K562 (cell line): ENCODE results near the gene CCDC71L. TPM values are rescaled to one million over a fixed set of nuclear protein-coding genes. Genes with fewer than 3 reads are reported as not detected.

Experiments used
- CREB3 ChIP-seq: fragments of 450-650 bp; conservative IDR thresholded peaks from 2 replicates; pipeline ENCODE4 v1.6.1; 2016; ENCODE audit warnings: missing genetic modification characterization, low read depth, mild to moderate bottlenecking, missing compliant biosample characterization, moderate library complexity
- ELF2 ChIP-seq: fragments of 250-450 bp; sonication (Bioruptor Pico); IDR thresholded peaks from 2 replicates; pipeline ENCODE4 v1.5.0; 2021; ENCODE audit warnings: mild to moderate bottlenecking
- JUND ChIP-seq, 2 experiments: IDR thresholded peaks; 2 replicates in 1 of 2; 3 replicates in 1 of 2; pipeline ENCODE4 v1.6.1; 2011; ENCODE audit warnings: borderline replicate concordance in 2 of 2, low read depth in 2 of 2, low read length in 2 of 2, improper control_type of control experiment in 1 of 2, missing biosample characterization in 1 of 2, missing genetic modification characterization in 1 of 2, missing genetic modification reagents in 1 of 2
- MBD2 ChIP-seq: sonication (generic); IDR thresholded peaks from 2 replicates; pipeline ENCODE4 v1.6.1; 2016; ENCODE audit warnings: low read depth, borderline replicate concordance
- NFYB ChIP-seq: IDR thresholded peaks from 2 replicates; pipeline ENCODE4 v1.6.1; 2011; ENCODE audit warnings: mild to moderate bottlenecking, moderate library complexity; ENCODE audit not compliant: insufficient read length; ENCODE audit errors: extremely low read depth
- NR2C1 ChIP-seq, 2 experiments: fragments of 450-650 bp; IDR thresholded peaks; 2 replicates each; pipeline ENCODE4 v1.6.1; 2017; ENCODE audit warnings: mild to moderate bottlenecking in 2 of 2, antibody characterized with exemption in 1 of 2, inconsistent platforms in 1 of 2, missing compliant biosample characterization in 1 of 2, missing genetic modification characterization in 1 of 2
- SMARCA4 ChIP-seq: fragments of 450-650 bp; IDR thresholded peaks from 2 replicates; pipeline ENCODE4 v1.6.1; 2016
- SRSF1 ChIP-seq: fragments of 200-400 bp; formaldehyde crosslinking; IDR thresholded peaks from 2 replicates; pipeline ENCODE4 v1.6.1; 2017; ENCODE audit warnings: mild to moderate bottlenecking, low read depth, low read length, moderate library complexity
- U2AF1 ChIP-seq: fragments of 200-400 bp; formaldehyde crosslinking; optimal IDR thresholded peaks from 2 replicates; pipeline ENCODE3; 2017; ENCODE audit warnings: mild to moderate bottlenecking, low read depth, low read length, moderate library complexity
- ZNF197 ChIP-seq: fragments of 200-800 bp; sonication (Bioruptor generic); IDR thresholded peaks from 2 replicates; pipeline ENCODE4 v1.6.1; 2016; ENCODE audit warnings: low read depth, missing genetic modification characterization, missing compliant biosample characterization
- ZNF239 ChIP-seq: fragments of 250-450 bp; sonication (Bioruptor Pico); IDR thresholded peaks from 2 replicates; pipeline ENCODE4 v1.4.0; 2020; ENCODE audit warnings: mild to moderate bottlenecking
- ZNF274 ChIP-seq: IDR thresholded peaks from 2 replicates; pipeline ENCODE4 v1.6.1; 2011; ENCODE audit warnings: low read depth, mild to moderate bottlenecking, low read length, moderate library complexity, borderline replicate concordance
- polyA plus RNA-seq, 8 experiments: library from polyadenylated mRNA; depleted of rRNA in 4 of 8; stranded (reverse) in 5 of 8; unstranded in 3 of 8; fragments of >200 nt; fragmentation: Nextera tagmentation in 2 of 8; fragmentation: Illumina TruSeq in 1 of 8; extraction: Ambion mirVana in 2 of 8; extraction: Trizol in 1 of 8; gene quantifications; 2 replicates each; pipeline versions ENCODE4 v1.2.1 to v1.2.3, GENCODE V29; 2011 to 2014; ENCODE audit warnings: inconsistent platforms in 1 of 8, missing spikeins in 1 of 8
- total RNA-seq, 7 experiments: library from RNA; depleted of rRNA in 6 of 7; stranded (reverse); fragments of >200 nt in 6 of 7; fragmentation: Illumina TruSeq in 2 of 7; extraction: Trizol in 2 of 7; gene quantifications; 2 replicates each; pipeline versions ENCODE4 v1.2.1 to v1.2.3, GENCODE V29; 2011 to 2021; ENCODE audit warnings: low replicate concordance in 1 of 7
- TF ChIP-seq, protein P1 (sequence below): fragments of 250-450 bp; sonication (Bioruptor Pico); IDR thresholded peaks from 2 replicates; pipeline ENCODE4 v1.8.0; 2021; ENCODE audit warnings: borderline replicate concordance, mild to moderate bottlenecking, moderate library complexity; ENCODE audit not compliant: poor library complexity, severe bottlenecking

Gene CCDC71L
- total and polyA plus RNA-seq, 9 of the 15 experiments (the other 6 are each of a cell fraction or from before 2014, with no cell fraction given), result 5.7 to 108 (median 25.4) TPM

DNA sequence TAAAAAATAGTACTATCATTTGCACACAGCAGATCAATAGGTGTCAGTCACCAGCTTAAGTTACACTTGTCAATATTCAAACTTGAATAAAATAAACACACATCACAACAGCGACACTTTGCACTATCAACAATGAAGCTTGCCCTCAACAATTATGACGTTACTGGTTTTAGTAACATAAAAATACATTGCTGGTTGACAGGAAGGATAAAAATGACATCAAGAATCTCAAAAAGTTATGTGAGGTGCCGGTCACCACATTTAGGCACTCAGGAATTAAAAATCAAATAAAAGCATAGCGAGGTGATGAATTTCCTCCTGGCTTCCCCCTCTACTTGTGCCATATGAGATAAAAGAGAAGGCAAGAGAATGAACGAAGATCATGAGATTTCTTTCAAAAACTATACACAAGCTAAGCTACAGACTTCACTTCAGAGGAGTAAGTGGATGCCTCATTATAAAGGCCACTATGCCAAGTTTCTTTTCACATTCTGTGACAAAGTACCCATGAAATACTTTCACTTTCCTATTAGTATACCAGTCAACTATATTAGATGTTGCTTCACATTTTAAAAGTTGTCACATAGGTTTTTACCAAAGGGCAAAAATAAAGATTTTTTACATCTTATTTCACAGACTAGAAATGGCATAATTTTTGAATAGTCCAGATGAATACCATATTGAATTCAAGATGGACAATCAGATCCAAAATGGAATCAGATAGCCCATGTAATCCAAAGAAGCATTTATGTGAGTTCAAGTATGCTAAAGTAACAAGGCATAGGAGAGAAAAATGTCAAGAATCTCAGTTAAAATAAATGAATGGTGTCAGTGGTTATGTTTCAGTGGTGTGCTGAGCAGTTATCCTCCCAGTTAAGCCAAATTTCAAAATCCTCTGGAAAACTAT lies 3.6 kb downstream of the CCDC71L start (continued):
- TF ChIP-seq NFYB (no peak), U2AF1 (no peak), ELF2 (0 out of 2 replicates have a peak, but pooled peaks have one; percentile 42), ZNF197 (CRISPR knock-in tag) (peak; percentile 65; the same call in 1 of the 2 replicates), ZNF239 (CRISPR knock-in tag) (peak; percentile 8; the same call in 1 of the 2 replicates), SRSF1 (no peak), SMARCA4 (0 out of 2 replicates have a peak, but pooled peaks have one; percentile 32), JUND (IDR thresholded peaks at IDR 0.05; ENCODE audit: borderline replicate concordance, low read depth, low read length) (no peak), JUND (tag; IDR thresholded peaks at IDR 0.05; ENCODE audit: borderline replicate concordance, low read depth, low read length) (0 out of 3 replicates have a peak, but pooled peaks have one; percentile 12), ZNF274 (no peak), CREB3 (tag) (peak; percentile 28; the same call in 1 of the 2 replicates), NR2C1 (IDR thresholded peaks at IDR 0.05) (no peak), NR2C1 (tag; IDR thresholded peaks at IDR 0.05) (0 out of 2 replicates have a peak, but pooled peaks have one; percentile 24), MBD2 (no peak)
- TF ChIP-seq, protein P1, sequence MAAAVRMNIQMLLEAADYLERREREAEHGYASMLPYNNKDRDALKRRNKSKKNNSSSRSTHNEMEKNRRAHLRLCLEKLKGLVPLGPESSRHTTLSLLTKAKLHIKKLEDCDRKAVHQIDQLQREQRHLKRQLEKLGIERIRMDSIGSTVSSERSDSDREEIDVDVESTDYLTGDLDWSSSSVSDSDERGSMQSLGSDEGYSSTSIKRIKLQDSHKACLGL (CRISPR knock-in tag), result no peak
